B cell (primary cell): ENCODE results near the gene ZNF462.

ENCODE experiments used
- EZH2 ChIP-seq: IDR thresholded peaks from 2 replicates; pipeline ENCODE4 v1.6.1; 2012; ENCODE audit warnings: borderline replicate concordance, low read depth, mild to moderate bottlenecking, moderate library complexity, low read length; ENCODE audit not compliant: insufficient read depth, poor library complexity, severe bottlenecking
- TF ChIP-seq, protein P1 (sequence below): fragments of 200-600 bp; IDR thresholded peaks from one replicate; pipeline ENCODE4 v1.8.0; 2022; ENCODE audit warnings: antibody characterized with exemption, mild to moderate bottlenecking

DNA sequence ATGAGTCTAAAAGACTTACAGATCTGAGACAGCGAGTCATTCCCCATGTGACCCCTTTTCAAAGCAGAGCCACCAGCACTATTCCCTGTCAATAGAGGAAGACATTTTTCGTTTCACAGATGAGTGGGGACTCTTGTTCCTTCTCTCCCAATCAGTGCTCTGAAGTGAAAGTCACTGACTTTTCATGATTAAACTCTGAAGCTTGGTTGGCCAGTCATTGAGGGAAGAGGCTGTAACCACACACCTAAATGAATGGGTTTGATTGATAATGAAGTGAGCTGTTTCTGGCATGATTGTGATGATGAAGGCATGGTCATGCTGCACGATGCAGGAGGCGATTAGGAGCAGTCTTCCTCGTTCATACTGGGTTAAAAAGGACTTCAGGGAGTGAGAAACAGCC lies 171.9 kb downstream of the ZNF462 start:
- TF ChIP-seq, protein P1, sequence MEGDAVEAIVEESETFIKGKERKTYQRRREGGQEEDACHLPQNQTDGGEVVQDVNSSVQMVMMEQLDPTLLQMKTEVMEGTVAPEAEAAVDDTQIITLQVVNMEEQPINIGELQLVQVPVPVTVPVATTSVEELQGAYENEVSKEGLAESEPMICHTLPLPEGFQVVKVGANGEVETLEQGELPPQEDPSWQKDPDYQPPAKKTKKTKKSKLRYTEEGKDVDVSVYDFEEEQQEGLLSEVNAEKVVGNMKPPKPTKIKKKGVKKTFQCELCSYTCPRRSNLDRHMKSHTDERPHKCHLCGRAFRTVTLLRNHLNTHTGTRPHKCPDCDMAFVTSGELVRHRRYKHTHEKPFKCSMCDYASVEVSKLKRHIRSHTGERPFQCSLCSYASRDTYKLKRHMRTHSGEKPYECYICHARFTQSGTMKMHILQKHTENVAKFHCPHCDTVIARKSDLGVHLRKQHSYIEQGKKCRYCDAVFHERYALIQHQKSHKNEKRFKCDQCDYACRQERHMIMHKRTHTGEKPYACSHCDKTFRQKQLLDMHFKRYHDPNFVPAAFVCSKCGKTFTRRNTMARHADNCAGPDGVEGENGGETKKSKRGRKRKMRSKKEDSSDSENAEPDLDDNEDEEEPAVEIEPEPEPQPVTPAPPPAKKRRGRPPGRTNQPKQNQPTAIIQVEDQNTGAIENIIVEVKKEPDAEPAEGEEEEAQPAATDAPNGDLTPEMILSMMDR, result no peak
- TF ChIP-seq EZH2, result no peak
